HepG2 (cell line): ENCODE results near the gene SMARCC1. TPM values are rescaled to one million over a fixed set of nuclear protein-coding genes. Genes with fewer than 3 reads are reported as not detected.

Source experiments
- ATAC-seq: fragments of 200-7000 bp; cut with Tn5 transposase; 3 replicates; pipeline ENCODE4 v1.9.1; 2020; ENCODE audit warnings: mild to moderate bottlenecking, moderate library complexity
- BruUV-seq: library from RNA; stranded (reverse); fragments of 400-500 nt; replicated peaks from 2 replicates; lab custom pipeline; 2021; lab: Mats Ljungman, UMichigan
- CTCF ChIA-PET: fragments of 300-600 bp; formaldehyde crosslinking; extraction: SDS; loops from one replicate; lab custom pipeline; 2021; ENCODE audit warnings: low total read pairs, inconsistent platforms, low intra/inter-chr PET ratio; lab: Yijun Ruan, JAX
- POLR2A ChIA-PET: fragments of 350-600 bp; sonication (Branson Sonifier 250); formaldehyde crosslinking; loops from one replicate; lab custom pipeline; 2020; ENCODE audit warnings: antibody characterized with exemption, inconsistent platforms; lab: Yijun Ruan, JAX
- DNase-seq: peaks from one replicate; pipeline ENCODE4 v3.0.0-alpha.2; 2015; ENCODE audit warnings: low spot score
- FAIRE-seq: peaks from 3 replicates; lab custom pipeline; 2011; peaks lifted over from hg19 to GRCh38; lab: Jason Lieb, UNC
- H2AFZ ChIP-seq: one replicate; pipeline ENCODE4 v1.6.1; 2011; ENCODE audit warnings: low read length, inconsistent platforms
- H3K27ac ChIP-seq: fragments of 300-600 bp; 3 replicates; pipeline ENCODE4 v1.8.0; 2011; ENCODE audit warnings: mixed run types, mild to moderate bottlenecking, mixed read lengths, low read length, inconsistent platforms; ENCODE audit not compliant: insufficient read depth; ENCODE audit errors: extremely low read length
- H3K27me3 ChIP-seq, 2 experiments: fragments of 200-600 bp in 1 of 2; 2 replicates in 1 of 2; 3 replicates in 1 of 2; pipeline versions ENCODE4 v1.6.0 to v1.8.0; 2011; ENCODE audit warnings: low read length in 2 of 2, mild to moderate bottlenecking in 2 of 2, moderate library complexity in 2 of 2, inconsistent platforms in 1 of 2; ENCODE audit not compliant: insufficient read depth in 2 of 2, control insufficient read depth in 1 of 2
- H3K36me3 ChIP-seq, 2 experiments: fragments of 200-600 bp in 1 of 2; replicated peaks in 1 of 2; 2 replicates in 1 of 2; 3 replicates in 1 of 2; pipeline versions ENCODE4 v1.5.1 to v1.8.0; 2011; ENCODE audit warnings: low read length in 2 of 2, inconsistent platforms in 1 of 2; ENCODE audit not compliant: insufficient read depth in 2 of 2, control insufficient read depth in 1 of 2
- H3K4me1 ChIP-seq: 2 replicates; pipeline ENCODE4 v1.5.1; 2012; ENCODE audit warnings: low read length, inconsistent platforms; ENCODE audit not compliant: insufficient read depth
- H3K4me2 ChIP-seq: 2 replicates; pipeline ENCODE4 v1.6.0; 2011; ENCODE audit warnings: low read depth, low read length, inconsistent platforms
- H3K4me3 ChIP-seq, 3 experiments: fragments of 200-600 bp in 1 of 3; sonication (generic), shearing (Covaris generic) in 1 of 3; replicated peaks in 1 of 3; 2 replicates each; pipeline ENCODE4 v1.5.1; 2011 to 2016; ENCODE audit warnings: low read length in 3 of 3, inconsistent platforms in 2 of 3, low read depth in 2 of 3, mild to moderate bottlenecking in 2 of 3, control low read depth in 1 of 3, mixed read lengths in 1 of 3; ENCODE audit not compliant: insufficient read depth in 1 of 3
- H3K79me2 ChIP-seq: one replicate; pipeline ENCODE4 v1.6.1; 2011; ENCODE audit warnings: low read length, inconsistent platforms; ENCODE audit not compliant: insufficient read depth
- H3K9ac ChIP-seq: 2 replicates; pipeline ENCODE4 v1.6.0; 2011; ENCODE audit warnings: mild to moderate bottlenecking, low read depth, low read length, inconsistent platforms; ENCODE audit not compliant: insufficient read depth
- H3K9me3 ChIP-seq: 2 replicates; pipeline ENCODE4 v1.5.1; 2012; ENCODE audit warnings: mild to moderate bottlenecking, low read length
- H4K20me1 ChIP-seq: 2 replicates; pipeline ENCODE4 v1.6.0; 2011; ENCODE audit warnings: inconsistent platforms, mild to moderate bottlenecking, low read length, moderate library complexity; ENCODE audit not compliant: insufficient read depth
- CENPT ChIP-seq: sonication (generic); formaldehyde crosslinking; IDR thresholded peaks from 2 replicates; pipeline ENCODE4 v1.8.0; 2022; ENCODE audit warnings: low read depth, mild to moderate bottlenecking, moderate library complexity, missing genetic modification reagents
- PBX2 ChIP-seq: IDR thresholded peaks from 2 replicates; pipeline ENCODE4 v1.6.1; 2016; ENCODE audit warnings: control low read depth
- RBFOX2 ChIP-seq: fragments of 200-400 bp; formaldehyde crosslinking; IDR thresholded peaks from 2 replicates; pipeline ENCODE4 v1.6.1; 2017; ENCODE audit warnings: low read depth, mild to moderate bottlenecking, low read length
- THAP9 ChIP-seq: sonication (generic); formaldehyde crosslinking; IDR thresholded peaks from 2 replicates; pipeline ENCODE4; 2020; ENCODE audit warnings: missing genetic modification reagents, mild to moderate bottlenecking, borderline replicate concordance
- TSC22D2 ChIP-seq: sonication (generic); formaldehyde crosslinking; IDR thresholded peaks from 2 replicates; pipeline ENCODE4 v1.5.1; 2020; ENCODE audit warnings: missing genetic modification reagents, mild to moderate bottlenecking, borderline replicate concordance
- ZBTB42 ChIP-seq: sonication (generic); formaldehyde crosslinking; IDR thresholded peaks from 2 replicates; pipeline ENCODE4 v1.5.0; 2020; ENCODE audit warnings: mild to moderate bottlenecking, missing genetic modification reagents
- ZC3H4 ChIP-seq: sonication (generic); formaldehyde crosslinking; IDR thresholded peaks from 2 replicates; pipeline ENCODE4 v1.4.0; 2020; ENCODE audit warnings: missing genetic modification reagents, borderline replicate concordance
- ZFP82 ChIP-seq: sonication (generic); formaldehyde crosslinking; IDR thresholded peaks from 2 replicates; pipeline ENCODE4 v1.5.1; 2020; ENCODE audit warnings: mild to moderate bottlenecking, missing genetic modification reagents, borderline replicate concordance
- ZNF430 ChIP-seq: sonication (generic); formaldehyde crosslinking; IDR thresholded peaks from 2 replicates; pipeline ENCODE4 v1.9.0; 2021; ENCODE audit warnings: mild to moderate bottlenecking, missing genetic modification reagents
- ZNF547 ChIP-seq: sonication (generic); formaldehyde crosslinking; IDR thresholded peaks from 2 replicates; pipeline ENCODE4 v1.5.1; 2020; ENCODE audit warnings: mild to moderate bottlenecking, missing genetic modification reagents
- WGBS: methylation state at CpG from one replicate; pipeline ENCODE4 v1.1.6; 2017; ENCODE audit warnings: low lambda C conversion rate; 5-methylcytosine and 5-hydroxymethylcytosine counted together
- in situ Hi-C: cut with HindIII; loops from 2 replicates; pipeline ENCODE4 v1.10.0; 2017; ENCODE audit warnings: low pct_unique_long_range_greater_than_20kb; ENCODE audit not compliant: extremely low pct_ligation_motif_present
- intact Hi-C: fragments of 100-400 bp; cut with micrococcal nuclease; formaldehyde crosslinking; loops from one replicate; pipeline ENCODE4 v1.10.0; 2022; ENCODE audit not compliant: unreplicated experiment
- polyA plus RNA-seq, 8 experiments: library from polyadenylated mRNA; depleted of rRNA in 3 of 8; stranded (reverse) in 7 of 8; unstranded in 1 of 8; fragments of >200 nt; fragmentation: Illumina TruSeq in 4 of 8; extraction: Trizol in 4 of 8; gene quantifications; 2 replicates each; pipeline versions ENCODE4 v1.2.1 to v1.2.3, GENCODE V29; 2011 to 2016; ENCODE audit warnings: low read depth in 4 of 8, missing spikeins in 1 of 8, mixed read lengths in 1 of 8; ENCODE audit not compliant: insufficient read depth in 1 of 8
- total RNA-seq, 5 experiments: library from RNA; depleted of rRNA; stranded (reverse); fragments of >200 nt; fragmentation: Illumina TruSeq; extraction: Trizol; gene quantifications; 2 replicates each; pipeline ENCODE4 v1.2.3, GENCODE V29; 2016; ENCODE audit warnings: low read depth in 1 of 5

SMARCC1 gene
- total and polyA plus RNA-seq, 2 of the 13 experiments (the other 11 are each of a cell fraction or from before 2014, with no cell fraction given) = 47.9 to 58.4 TPM

- TF ChIP-seq CENPT (CRISPR knock-in tag) = no peak
- no peak for TF ChIP-seq ZNF547 (CRISPR knock-in tag)
- TF ChIP-seq ZFP82 = no peak
- TF ChIP-seq PBX2 (CRISPR knock-in tag) = no peak
- TF ChIP-seq RBFOX2 = no peak
- TF ChIP-seq ZC3H4 (CRISPR knock-in tag) = no peak
- TF ChIP-seq ZBTB42 (CRISPR knock-in tag) = no peak
- TF ChIP-seq THAP9 (CRISPR knock-in tag) = no peak
Measured at GRCh38 chr3:47610583-47610982, 171.1 kb downstream of the SMARCC1 start (continued).

- Histone ChIP-seq H3K4me1 (no peaks in the 10 kb centered on the region), H3K4me3 (no peak overlapping the region), H3K9ac (no peak overlapping the region)
- TF ChIP-seq TSC22D2 = no peak
- no peak for TF ChIP-seq ZNF430 (CRISPR knock-in tag)
- TF ChIP-seq, all 625 proteins: peak for 0
- H3K9me3 ChIP-seq = no peaks in the 10 kb centered on the region
- WGBS = 97% methylated on average over 2 of the region's 2 CpGs
- in situ Hi-C loops (no loop called here), intact Hi-C loops (no loop called here)
- FAIRE-seq (no peak), ATAC-seq (no peak), DNase-seq (no peak)
- no peaks in the 10 kb centered on the region for H4K20me1 ChIP-seq
- no peaks in the 10 kb centered on the region for H3K27me3 ChIP-seq
- H3K79me2 ChIP-seq = no peaks in the 10 kb centered on the region
- no TSS peak for BruUV-seq
- CTCF ChIA-PET = no interaction called here
- H2AFZ ChIP-seq = no peak overlapping the region
- H3K36me3 ChIP-seq = peaks cover 20 to 87% of the 10 kb centered on the region in 2 experiments
- H3K4me2 ChIP-seq = no peak overlapping the region
- POLR2A ChIA-PET = no interaction called here
- H3K27ac ChIP-seq = no peak overlapping the region
Measured at GRCh38 chr3:47607335-47607734, 174.4 kb downstream of the SMARCC1 start.
